ENCODE measurements around the gene DHRS2.
"Not testable (repeated sequence)": the region's sequence is repeated elsewhere in the genome, so short reads cannot be mapped to it uniquely, and the experiment has no call there.

DHRS2 gene

GRCh38 chr14:23634698-23635412 lies 1.3 kb upstream of the DHRS2 start:
- DNase-seq, result not testable (repeated sequence)

DNA sequence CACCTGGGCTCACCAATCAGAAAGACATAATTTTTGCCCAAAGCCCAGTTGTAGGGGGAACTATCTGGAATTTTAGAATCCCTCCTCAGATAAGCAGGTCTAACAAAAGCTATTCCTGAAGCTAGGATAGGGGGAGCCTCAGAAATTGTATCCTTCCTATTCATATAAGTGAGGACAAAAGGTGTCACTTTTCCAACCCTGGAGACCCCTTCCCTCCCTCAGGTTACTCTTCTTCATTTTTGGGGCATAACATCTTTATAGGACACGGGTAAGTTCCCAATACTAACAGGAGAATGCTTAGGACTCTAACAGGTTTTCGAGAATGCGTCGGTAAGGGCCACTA lies 1.1 kb downstream of the DHRS2 start:
- DNase-seq, result not testable (repeated sequence)

DNA sequence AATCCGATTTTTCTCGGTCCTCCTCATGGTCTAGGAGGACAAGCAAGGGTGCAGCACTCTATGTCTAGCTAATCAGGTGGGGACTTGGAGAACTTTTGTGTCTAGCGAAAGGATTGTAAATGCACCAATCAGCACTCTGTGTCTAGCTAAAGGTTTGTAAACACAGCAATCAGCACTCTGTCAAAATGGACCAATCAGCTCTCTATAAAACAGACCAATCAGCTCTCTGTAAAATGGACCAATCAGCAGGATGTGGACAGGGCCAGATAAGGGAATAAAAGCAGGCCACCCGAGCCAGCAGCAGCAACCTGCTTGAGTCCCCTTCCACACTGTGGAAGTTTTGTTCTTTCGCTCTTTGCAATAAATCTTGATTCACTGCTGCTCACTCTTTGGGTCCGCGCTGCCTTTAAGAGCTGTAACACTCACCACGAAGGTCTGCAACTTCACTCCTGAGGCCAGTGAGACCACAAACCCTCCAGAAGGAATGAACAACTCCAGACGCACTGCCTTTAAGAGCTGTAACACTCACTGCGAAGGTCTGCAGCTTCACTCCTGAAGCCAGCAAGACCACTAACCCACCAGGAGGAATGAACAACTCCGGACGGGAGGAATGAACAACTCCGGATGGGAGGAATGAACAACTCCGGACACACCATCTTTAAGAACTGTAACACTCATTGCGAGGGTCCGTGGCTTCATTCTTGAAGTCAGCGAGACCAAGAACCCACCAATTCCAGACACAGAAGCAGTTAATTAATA lies 1.7 kb downstream of the DHRS2 start:
- DNase-seq, result not testable (repeated sequence)

DNA sequence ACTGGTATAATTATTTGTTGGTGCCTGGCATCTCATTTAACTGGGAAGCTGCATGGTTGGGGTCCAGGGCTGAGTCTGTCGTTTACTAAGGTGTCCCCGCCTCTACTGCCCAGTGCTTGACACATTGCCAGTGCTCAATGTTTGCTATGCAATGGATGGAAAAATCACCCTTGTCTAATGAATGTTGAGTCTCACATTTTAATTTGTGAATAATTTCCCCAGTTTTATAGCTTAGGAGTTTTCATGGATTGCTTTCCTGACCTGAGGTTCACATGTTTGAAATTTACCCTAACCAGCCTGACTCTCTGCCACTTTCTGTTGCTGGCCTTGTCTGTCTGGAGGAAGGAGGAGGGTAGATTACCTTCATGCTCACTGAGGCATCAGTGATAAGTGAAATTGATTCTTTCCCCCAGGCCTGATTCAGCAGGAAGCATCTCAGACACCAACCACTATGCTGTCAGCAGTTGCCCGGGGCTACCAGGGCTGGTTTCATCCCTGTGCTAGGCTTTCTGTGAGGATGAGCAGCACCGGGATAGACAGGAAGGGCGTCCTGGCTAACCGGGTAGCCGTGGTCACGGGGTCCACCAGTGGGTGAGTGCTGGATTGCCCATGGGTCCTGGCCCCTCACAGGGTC lies 2.4 kb downstream of the DHRS2 start:
- no peak for DNase-seq

- no peak for DNase-seq
Measured at GRCh38 chr14:23639048-23639890, 3.1 kb downstream of the DHRS2 start.

- no peak for DNase-seq
Measured at GRCh38 chr14:23639891-23640523, 3.8 kb downstream of the DHRS2 start.

DNA sequence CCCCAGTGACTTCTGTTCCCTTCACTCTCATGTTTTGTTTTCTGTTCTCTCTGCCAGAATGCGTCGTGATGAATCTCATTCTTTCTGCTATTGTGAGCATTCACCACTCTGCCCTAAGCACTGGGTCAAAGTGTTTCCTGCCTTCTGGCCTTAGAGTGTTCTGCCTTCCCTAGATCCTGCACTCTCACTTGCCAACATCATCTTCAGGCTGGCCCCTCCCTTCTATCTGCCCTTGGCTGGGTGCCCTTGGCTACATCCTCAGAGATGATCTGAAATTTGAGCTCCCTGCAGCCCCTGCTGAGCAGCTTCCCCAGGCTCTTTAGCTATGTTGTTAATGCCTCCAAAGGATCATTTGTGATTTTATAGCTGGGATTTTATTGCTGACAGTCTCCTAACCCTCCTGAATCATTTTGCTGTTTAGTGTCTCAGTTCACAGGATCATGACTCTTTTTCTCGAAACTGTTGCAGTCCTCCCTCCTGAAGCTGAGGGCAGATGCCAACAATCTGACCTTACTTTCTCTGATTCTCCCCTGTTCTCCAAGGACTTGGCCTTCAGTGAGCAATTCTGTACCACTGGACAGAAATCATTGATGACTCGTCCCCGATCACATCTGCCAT lies 4.5 kb downstream of the DHRS2 start:
- DNase-seq, result peak; percentile 64

DNA sequence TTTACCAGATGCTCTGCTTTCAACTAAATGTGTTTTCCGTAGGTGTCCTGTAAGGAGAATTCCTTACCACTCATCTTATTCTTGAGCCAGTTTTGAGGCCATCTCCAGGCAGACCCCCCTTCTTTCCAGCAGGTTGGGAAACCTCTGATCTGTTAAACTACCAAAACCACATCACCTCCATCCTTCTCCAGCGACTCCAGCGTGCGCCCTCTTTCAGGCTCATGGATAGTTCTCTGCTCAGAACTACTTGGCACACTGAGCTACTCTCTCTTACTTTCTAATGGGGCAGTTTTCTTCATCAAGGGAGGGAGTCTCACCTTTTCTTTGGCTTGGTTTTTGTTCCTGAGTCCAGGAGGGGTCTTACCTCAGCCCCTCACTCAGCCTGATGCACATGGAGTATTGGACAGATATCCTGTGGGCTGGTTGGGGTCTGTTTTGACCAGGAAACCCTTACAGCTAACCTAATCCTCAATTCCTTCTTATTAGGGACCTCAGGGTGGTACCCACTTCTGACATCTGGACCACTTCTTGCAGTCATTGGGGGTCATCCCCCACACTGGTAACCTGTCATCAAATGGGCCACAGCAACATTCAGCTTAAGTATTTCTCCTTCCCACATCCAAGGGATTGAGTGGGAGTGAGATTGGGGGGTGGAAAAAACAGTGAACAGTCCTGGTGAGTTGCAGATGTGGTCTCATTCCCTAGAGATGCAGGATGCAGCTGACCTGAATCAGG lies 5.2 kb downstream of the DHRS2 start:
- DNase-seq, result no peak

DNA sequence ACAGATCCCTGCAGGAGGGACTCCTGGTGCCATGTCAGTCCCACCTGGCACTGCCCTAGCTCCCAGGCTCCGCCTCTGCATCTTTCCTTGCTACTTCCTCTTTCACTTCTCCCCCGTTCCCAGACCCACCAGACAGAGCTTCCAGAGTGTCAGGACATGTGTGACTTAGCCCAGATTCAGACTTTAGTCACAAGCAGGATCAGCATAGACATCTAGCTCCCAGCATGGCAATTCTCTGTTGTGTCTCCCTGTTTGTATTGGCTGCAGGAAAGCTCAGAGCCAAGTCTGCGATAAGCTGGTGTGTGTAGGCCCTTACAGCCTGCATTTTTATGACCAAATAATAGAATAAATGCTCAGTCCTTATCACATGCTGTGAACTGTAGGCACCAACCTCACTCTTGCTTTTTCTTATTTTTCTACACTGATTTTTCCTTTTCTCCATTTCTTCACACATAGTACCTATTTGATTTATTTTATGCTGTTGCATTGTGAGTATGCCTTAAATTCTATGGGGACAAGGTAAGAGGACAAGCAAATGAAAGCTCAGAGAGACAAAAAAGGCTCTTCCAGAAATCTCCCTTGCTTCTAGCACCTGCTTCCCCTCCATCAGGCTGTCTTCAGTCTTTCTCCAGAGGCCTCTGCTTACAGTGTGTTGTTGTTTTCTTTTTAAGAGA lies 5.9 kb downstream of the DHRS2 start:
- no peak for DNase-seq

- DNase-seq, result no peak
Measured at GRCh38 chr14:23643533-23644194, 7.5 kb downstream of the DHRS2 start.

GRCh38 chr14:23644195-23644918 lies 8.2 kb downstream of the DHRS2 start:
- DNase-seq, result no peak

DNA sequence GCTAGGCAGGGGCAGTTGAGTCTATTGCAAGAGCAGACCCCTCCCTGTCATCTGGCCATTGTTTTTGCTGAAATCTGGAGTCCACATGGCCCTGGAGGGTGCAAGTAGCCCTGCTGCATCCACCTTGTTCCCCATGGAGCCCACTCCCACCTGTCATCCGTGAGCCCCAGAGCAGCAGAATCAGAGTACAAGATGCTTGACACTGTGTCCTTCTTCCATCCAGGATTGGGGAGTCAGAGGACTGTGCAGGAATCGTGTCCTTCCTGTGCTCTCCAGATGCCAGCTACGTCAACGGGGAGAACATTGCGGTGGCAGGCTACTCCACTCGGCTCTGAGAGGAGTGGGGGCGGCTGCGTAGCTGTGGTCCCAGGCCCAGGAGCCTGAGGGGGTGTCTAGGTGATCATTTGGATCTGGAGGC lies 8.8 kb downstream of the DHRS2 start:
- DNase-seq, result no peak

GRCh38 chr14:23645504-23645811 lies 9.3 kb downstream of the DHRS2 start:
- DNase-seq, result no peak

GRCh38 chr14:23645812-23646647 lies 9.9 kb downstream of the DHRS2 start:
- no peak for DNase-seq

DNA sequence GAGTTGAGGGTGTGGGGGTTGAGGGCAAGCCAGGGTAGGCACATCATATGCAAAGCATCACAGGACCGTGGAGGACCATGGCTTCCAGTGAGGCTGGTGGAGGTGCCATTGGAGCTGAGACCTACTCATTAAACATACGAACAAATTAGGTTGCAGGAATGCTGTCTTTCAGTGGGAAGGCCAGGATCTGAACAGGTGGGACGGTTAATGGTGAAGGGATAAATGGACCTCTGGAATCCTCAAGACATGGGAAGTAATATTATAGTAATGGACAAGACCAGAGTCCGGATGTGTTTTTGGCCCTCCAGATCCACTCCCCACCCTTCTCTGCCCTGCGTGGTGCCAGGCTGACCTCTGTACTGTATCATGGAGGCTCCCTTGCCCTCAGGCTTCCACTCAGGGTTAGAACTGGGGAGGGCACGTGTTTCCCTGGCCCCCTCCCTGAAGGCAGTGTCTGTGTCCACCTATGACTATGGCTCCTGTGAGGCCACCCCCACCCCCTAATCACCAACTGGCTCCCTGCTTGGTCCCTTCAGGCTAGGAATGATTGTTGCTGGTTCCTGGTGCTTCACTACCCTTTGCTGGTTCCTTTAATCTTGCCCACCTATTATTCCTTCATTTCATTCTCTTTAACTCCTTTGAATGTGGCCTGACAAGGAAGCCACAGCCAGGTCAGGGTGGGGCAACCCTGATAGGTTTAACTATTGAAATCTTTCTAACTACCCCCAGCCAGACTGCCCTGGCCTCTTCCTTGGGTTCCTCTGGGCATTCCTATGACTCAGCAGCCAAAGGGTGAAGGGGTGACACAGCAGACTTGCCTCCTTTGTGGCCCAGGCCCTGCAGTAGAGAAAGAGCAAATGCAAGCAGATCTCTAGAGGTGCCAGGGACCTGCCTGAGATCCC lies 10.7 kb downstream of the DHRS2 start:
- DNase-seq, result no peak

DNA sequence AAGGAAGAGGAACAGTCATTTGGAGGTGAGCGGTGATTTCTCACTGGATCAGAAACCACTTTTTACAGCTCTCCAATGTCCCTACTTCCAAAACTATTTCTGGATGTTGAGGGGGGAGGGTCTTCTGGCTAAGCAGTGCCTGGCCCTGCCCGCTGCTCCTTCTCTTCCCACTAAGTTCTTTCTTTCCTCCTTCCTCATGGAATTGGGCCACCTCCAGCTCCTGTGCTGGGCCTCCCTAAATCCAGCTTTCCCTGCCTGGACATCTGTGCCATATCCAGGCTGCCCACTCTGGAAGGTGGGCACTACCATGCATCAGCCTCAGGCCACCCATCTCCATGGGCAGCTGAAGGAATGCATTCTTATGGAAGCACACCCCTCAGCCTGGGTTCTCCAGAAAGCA lies 11.5 kb downstream of the DHRS2 start:
- DNase-seq, result no peak

- no peak for DNase-seq
Measured at GRCh38 chr14:23648764-23649460, 12.7 kb downstream of the DHRS2 start.

All from DMS 273 treated with DMSO at 0.1 percent for 48 hours (cell line).